Stimulated activated naive CD4-positive, alpha-beta T cell treated with Interleukin-2 at 50 U/mL for 16 hours (primary cell): Measurements from ENCODE around the gene CLEC16A.

Experiments
- DNase-seq: peaks from one replicate; lab custom pipeline; 2025; lab: John Stamatoyannopoulos, UW

The CLEC16A gene

GRCh38 chr16:11182411-11182810 is 238.0 kb downstream of the CLEC16A start:
- DNase-seq, result no peak

- DNase-seq, result no peak
Measured at GRCh38 chr16:11183035-11183812, 238.9 kb downstream of the CLEC16A start.

- DNase-seq, result no peak
Measured at GRCh38 chr16:11183951-11184350, 239.6 kb downstream of the CLEC16A start.

GRCh38 chr16:11187522-11188023 is 243.2 kb downstream of the CLEC16A start:
- no peak for DNase-seq

GRCh38 chr16:11188801-11189740 is 244.7 kb downstream of the CLEC16A start:
- no peak for DNase-seq

- no peak for DNase-seq
Measured at GRCh38 chr16:11190588-11191560, 246.5 kb downstream of the CLEC16A start.

GRCh38 chr16:11191665-11192064 is 247.3 kb downstream of the CLEC16A start:
- DNase-seq, result no peak

- no peak for DNase-seq
Measured at GRCh38 chr16:11193494-11193893, 249.1 kb downstream of the CLEC16A start.

GRCh38 chr16:11194913-11195312 is 250.5 kb downstream of the CLEC16A start:
- DNase-seq, result no peak

GRCh38 chr16:11196286-11196828 is 252.0 kb downstream of the CLEC16A start:
- DNase-seq, result no peak

GRCh38 chr16:11198375-11198774 is 254.0 kb downstream of the CLEC16A start:
- DNase-seq, result no peak

GRCh38 chr16:11198828-11199227 is 254.5 kb downstream of the CLEC16A start:
- no peak for DNase-seq

GRCh38 chr16:11200592-11200991 is 256.2 kb downstream of the CLEC16A start:
- no peak for DNase-seq

- no peak for DNase-seq
Measured at GRCh38 chr16:11201498-11202259, 257.3 kb downstream of the CLEC16A start.

- DNase-seq, result no peak
Measured at GRCh38 chr16:11202260-11203091, 258.1 kb downstream of the CLEC16A start.

GRCh38 chr16:11203111-11203623 is 258.8 kb downstream of the CLEC16A start:
- DNase-seq, result no peak

- no peak for DNase-seq
Measured at GRCh38 chr16:11204513-11205047, 260.2 kb downstream of the CLEC16A start.

GRCh38 chr16:11205065-11205699 is 260.8 kb downstream of the CLEC16A start:
- DNase-seq, result no peak
